Activated naive CD8-positive, alpha-beta T cell treated with anti-CD3 and anti-CD28 coated beads, Interleukin-2, amount 50 U/mL, for 24 hours (primary cell): Measurements from ENCODE around the gene ETV6.
"Not testable (repeated sequence)": the region's sequence is repeated elsewhere in the genome, so short reads cannot be mapped to it uniquely, and the experiment has no call there.

Source experiments
- ATAC-seq: fragments of 150-1000 bp; cut with Tn5 transposase; one replicate; pipeline ENCODE4 v1.10.0; 2021
- DNase-seq: peaks from one replicate; pipeline ENCODE4 v3.0.0; 2021
- H3K27ac Mint-ChIP-seq: one replicate; pipeline ENCODE4 v1.8.0; 2021; ENCODE audit warnings: mild to moderate bottlenecking, mixed read lengths
- H3K27me3 Mint-ChIP-seq: one replicate; pipeline ENCODE4 v1.8.0; 2021; ENCODE audit warnings: mixed read lengths
- H3K36me3 Mint-ChIP-seq: one replicate; pipeline ENCODE4 v1.8.0; 2021; ENCODE audit warnings: low read depth, mixed read lengths
- H3K4me1 Mint-ChIP-seq: one replicate; pipeline ENCODE4 v1.8.0; 2021; ENCODE audit warnings: mixed read lengths
- H3K4me3 Mint-ChIP-seq: one replicate; pipeline ENCODE4 v1.8.0; 2021; ENCODE audit warnings: mild to moderate bottlenecking, moderate library complexity, mixed read lengths
- H3K9me3 Mint-ChIP-seq: one replicate; pipeline ENCODE4 v1.8.0; 2021; ENCODE audit warnings: mixed read lengths

ETV6 gene

GRCh38 chr12:11631288-11631687 lies 18.2 kb upstream of the ETV6 start:
- no peaks in the 10 kb centered on the region for H3K36me3 Mint-ChIP-seq
- H3K9me3 Mint-ChIP-seq: peaks cover 12% of the 10 kb centered on the region
- H3K4me3 Mint-ChIP-seq: no peak overlapping the region
- H3K27me3 Mint-ChIP-seq: no peaks in the 10 kb centered on the region
- ATAC-seq: no peak
- no peaks in the 10 kb centered on the region for H3K4me1 Mint-ChIP-seq
- DNase-seq: no peak
- no peak overlapping the region for H3K27ac Mint-ChIP-seq

- not testable (repeated sequence) for H3K27ac Mint-ChIP-seq, H3K27me3 Mint-ChIP-seq, H3K4me1 Mint-ChIP-seq, H3K4me3 Mint-ChIP-seq, ATAC-seq, H3K36me3 Mint-ChIP-seq, DNase-seq
- peaks cover 12% of the 10 kb centered on the region for H3K9me3 Mint-ChIP-seq
These were observed 17.6 kb upstream of the ETV6 start for GRCh38 chr12:11631881-11632280.

DNA sequence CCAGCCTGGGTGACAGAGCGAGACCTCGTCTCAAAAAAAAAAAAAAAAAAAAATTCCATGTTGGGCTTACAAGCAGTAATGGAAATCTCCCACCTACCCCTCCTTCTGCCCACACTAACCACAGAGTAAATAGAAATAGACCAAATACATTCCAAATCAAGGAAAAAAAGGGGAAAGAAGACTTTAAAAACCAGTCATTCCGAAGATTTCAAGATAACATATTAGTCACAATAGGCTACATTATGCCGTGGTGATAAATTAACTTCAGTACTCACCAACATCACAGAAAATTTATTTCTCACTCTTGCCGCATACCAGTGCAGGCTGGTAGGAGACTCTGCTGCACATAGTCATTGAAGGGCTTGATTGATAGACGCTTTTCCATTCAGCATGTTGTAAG lies 15.5 kb upstream of the ETV6 start:
- no peaks in the 10 kb centered on the region for H3K4me1 Mint-ChIP-seq
- DNase-seq (no peak), ATAC-seq (no peak)
- no peaks in the 10 kb centered on the region for H3K36me3 Mint-ChIP-seq
- no peak overlapping the region for H3K4me3 Mint-ChIP-seq
- H3K27ac Mint-ChIP-seq: no peak overlapping the region
- H3K9me3 Mint-ChIP-seq: peaks cover 12% of the 10 kb centered on the region
- H3K27me3 Mint-ChIP-seq: no peaks in the 10 kb centered on the region

- H3K27me3 Mint-ChIP-seq: no peaks in the 10 kb centered on the region
- DNase-seq: no peak
These were observed 14.1 kb upstream of the ETV6 start for GRCh38 chr12:11635341-11635740.

DNA sequence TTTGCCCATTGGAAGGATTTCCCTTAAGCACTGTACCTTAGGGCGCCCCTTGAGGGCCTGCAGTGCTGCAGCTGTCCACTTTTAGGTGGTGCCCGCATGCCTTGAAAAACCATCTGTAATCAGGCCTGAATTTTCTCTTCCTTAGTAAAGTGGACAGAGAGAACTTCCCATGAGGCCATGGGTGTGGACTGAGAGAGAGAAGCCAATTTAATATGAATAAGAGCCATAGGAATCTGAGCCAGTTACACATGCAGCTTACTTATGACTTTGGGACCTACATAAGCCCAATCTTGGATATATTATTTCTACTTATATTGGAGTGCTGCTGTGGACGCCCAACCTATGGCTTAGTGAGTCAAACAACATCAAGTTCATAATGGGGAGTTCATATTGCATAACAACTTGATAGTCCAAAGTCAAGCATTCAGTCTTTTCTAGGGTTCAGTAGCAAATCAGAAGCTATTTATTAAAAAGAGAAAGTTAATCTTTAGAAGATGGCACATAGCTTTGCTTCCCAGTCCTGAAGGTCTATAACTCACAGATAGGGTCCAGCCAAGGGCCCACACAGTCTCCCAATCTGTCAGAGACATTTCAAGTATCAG lies 11.1 kb upstream of the ETV6 start:
- Mint-ChIP-seq H3K4me1 (peaks cover 7% of the 10 kb centered on the region), H3K4me3 (no peak overlapping the region)

More at GRCh38 chr12:11635341-11635740, 14.1 kb upstream of the ETV6 start:
- H3K27ac Mint-ChIP-seq: no peak overlapping the region
- ATAC-seq: no peak
- no peak overlapping the region for H3K4me3 Mint-ChIP-seq
- H3K4me1 Mint-ChIP-seq: peaks cover 4% of the 10 kb centered on the region
- H3K36me3 Mint-ChIP-seq: no peaks in the 10 kb centered on the region
- peaks cover 12% of the 10 kb centered on the region for H3K9me3 Mint-ChIP-seq

DNA sequence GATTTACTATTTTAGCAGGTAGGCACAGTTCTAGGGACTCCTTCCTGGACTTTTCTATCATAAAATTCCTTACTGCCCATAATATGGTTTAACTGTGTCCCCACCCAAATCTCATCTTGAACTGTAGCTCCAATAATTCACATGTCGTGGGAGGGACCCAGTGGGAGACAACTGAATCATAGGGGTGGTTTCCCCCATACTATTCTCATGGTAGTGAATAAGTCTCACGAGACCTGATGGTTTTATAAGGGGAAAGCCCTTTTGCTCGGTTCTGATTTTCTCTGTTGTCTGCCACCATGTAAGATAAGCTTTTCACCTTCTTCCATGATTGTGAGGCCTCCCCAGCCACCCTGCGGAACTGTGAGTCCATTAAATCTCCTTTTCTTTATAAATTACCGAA lies 10.0 kb upstream of the ETV6 start:
- no peak overlapping the region for H3K4me3 Mint-ChIP-seq
- no peak for ATAC-seq
- H3K27me3 Mint-ChIP-seq: no peaks in the 10 kb centered on the region
- DNase-seq: no peak
- H3K27ac Mint-ChIP-seq: no peak overlapping the region
- no peaks in the 10 kb centered on the region for H3K36me3 Mint-ChIP-seq
- peaks cover 12% of the 10 kb centered on the region for H3K9me3 Mint-ChIP-seq
- peaks cover 7% of the 10 kb centered on the region for H3K4me1 Mint-ChIP-seq

More for the DNA sequence above, 11.1 kb upstream of the ETV6 start:
- no peak overlapping the region for H3K27ac Mint-ChIP-seq
- ATAC-seq (no peak), DNase-seq (no peak)
- no peaks in the 10 kb centered on the region for H3K27me3 Mint-ChIP-seq
- H3K9me3 Mint-ChIP-seq: peaks cover 12% of the 10 kb centered on the region
- no peaks in the 10 kb centered on the region for H3K36me3 Mint-ChIP-seq

DNA sequence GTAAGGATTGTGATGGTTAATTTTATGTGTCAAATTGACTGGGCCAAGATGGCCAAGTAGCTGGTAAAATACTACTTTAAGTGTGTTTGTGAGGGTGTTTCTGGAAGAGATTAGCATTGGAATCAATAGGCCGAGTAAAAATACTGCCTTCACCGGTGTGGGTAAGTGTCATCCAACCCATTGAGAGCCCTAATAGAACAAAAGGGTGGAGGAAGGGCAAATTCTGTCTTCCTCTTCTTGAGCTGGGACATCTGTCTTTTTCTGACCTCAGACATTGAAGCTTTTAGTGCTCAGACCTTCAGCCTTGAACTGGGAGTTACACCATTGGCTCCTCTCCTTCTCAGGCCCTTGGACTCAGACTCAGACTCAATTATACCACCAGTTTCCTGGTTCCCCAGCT lies 8.0 kb upstream of the ETV6 start:
- no peaks in the 10 kb centered on the region for H3K36me3 Mint-ChIP-seq
- no peak overlapping the region for H3K4me3 Mint-ChIP-seq
- DNase-seq (no peak), ATAC-seq (no peak)
- H3K27me3 Mint-ChIP-seq: no peaks in the 10 kb centered on the region
- H3K27ac Mint-ChIP-seq: no peak overlapping the region
- H3K4me1 Mint-ChIP-seq: peaks cover 7% of the 10 kb centered on the region
- no peaks in the 10 kb centered on the region for H3K9me3 Mint-ChIP-seq

DNA sequence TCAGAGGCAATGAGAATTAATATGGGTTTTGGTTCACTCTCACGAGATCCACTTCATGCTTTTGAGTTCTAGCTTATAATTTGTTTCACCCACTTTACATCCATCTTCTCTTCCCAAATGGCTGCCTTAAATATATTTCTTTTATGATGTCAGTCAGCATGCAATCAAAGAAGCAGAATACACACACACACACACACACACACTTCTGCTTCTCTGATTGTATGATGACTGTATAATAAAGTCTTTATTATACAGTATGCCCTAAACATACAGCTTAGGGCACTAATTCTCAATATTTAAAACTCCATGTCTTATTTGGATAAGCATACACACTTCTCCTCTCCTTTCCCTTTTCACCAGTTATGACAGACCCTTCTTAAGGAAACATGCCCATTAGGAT lies 6.7 kb upstream of the ETV6 start:
- no peaks in the 10 kb centered on the region for H3K36me3 Mint-ChIP-seq
- DNase-seq (no peak), ATAC-seq (no peak)
- peaks cover 11% of the 10 kb centered on the region for H3K4me1 Mint-ChIP-seq
- H3K4me3 Mint-ChIP-seq: no peak overlapping the region
- H3K27me3 Mint-ChIP-seq: peaks cover 2% of the 10 kb centered on the region
- no peaks in the 10 kb centered on the region for H3K9me3 Mint-ChIP-seq
- no peak overlapping the region for H3K27ac Mint-ChIP-seq

GRCh38 chr12:11645391-11645790 lies 4.1 kb upstream of the ETV6 start:
- Mint-ChIP-seq H3K9me3 (no peaks in the 10 kb centered on the region), H3K27me3 (peaks cover 2% of the 10 kb centered on the region), H3K4me3 (no peak overlapping the region), H3K4me1 (peaks cover 13% of the 10 kb centered on the region), H3K36me3 (no peaks in the 10 kb centered on the region), H3K27ac (no peak overlapping the region)
- ATAC-seq (no peak), DNase-seq (no peak)

DNA sequence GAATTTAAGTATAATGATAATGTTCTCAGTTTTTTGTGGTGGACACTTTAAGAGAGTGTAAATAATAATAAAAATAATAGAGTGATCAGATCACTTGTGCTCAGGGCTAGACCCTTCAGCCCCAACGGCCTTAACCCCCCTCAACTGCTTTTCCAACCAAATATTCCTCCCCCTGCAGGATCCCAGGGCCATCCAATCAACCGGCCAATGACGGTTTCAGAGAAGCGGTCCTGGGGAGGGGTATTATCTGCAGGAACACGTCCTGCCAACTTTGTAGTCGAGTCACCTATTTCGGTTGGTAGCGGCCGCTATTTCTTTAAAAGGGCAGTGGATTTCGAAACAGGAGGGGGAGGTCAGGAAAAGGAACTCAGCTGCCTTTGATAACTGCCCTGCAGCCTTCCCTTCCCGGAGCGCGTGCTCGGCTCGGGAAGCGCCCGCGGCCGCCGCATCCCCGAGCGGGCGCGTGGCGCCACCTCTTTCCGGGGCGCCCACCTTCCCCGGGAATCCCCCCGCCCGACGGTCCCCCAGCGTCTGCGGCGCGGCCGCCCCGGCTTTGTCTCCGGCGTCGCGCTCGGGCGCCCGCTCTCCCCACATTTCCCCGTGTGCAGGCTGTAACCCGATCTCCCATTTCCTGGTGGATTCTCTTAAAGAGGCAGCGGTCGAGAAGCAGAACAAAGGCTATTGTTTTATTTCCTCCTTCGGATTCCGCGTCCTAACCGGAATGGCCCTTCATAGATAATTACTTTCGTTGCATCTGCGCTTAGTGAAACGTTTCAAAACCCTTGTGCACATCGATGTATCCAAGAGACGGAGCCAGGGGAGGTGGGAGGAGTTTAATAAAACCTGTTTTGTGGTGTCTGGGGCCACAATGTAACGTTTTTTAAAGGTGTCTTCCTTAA lies 711 bp upstream of the ETV6 start:
- peaks cover 40% of the 10 kb centered on the region for H3K4me1 Mint-ChIP-seq
- H3K27me3 Mint-ChIP-seq: peaks cover 2% of the 10 kb centered on the region
- peak; percentile 70 for DNase-seq
- no peaks in the 10 kb centered on the region for H3K9me3 Mint-ChIP-seq
- H3K27ac Mint-ChIP-seq: peak overlapping the region; percentile 99
- H3K36me3 Mint-ChIP-seq: no peaks in the 10 kb centered on the region
- peak overlapping the region; percentile 98 for H3K4me3 Mint-ChIP-seq
- ATAC-seq: peak; percentile 25

DNA sequence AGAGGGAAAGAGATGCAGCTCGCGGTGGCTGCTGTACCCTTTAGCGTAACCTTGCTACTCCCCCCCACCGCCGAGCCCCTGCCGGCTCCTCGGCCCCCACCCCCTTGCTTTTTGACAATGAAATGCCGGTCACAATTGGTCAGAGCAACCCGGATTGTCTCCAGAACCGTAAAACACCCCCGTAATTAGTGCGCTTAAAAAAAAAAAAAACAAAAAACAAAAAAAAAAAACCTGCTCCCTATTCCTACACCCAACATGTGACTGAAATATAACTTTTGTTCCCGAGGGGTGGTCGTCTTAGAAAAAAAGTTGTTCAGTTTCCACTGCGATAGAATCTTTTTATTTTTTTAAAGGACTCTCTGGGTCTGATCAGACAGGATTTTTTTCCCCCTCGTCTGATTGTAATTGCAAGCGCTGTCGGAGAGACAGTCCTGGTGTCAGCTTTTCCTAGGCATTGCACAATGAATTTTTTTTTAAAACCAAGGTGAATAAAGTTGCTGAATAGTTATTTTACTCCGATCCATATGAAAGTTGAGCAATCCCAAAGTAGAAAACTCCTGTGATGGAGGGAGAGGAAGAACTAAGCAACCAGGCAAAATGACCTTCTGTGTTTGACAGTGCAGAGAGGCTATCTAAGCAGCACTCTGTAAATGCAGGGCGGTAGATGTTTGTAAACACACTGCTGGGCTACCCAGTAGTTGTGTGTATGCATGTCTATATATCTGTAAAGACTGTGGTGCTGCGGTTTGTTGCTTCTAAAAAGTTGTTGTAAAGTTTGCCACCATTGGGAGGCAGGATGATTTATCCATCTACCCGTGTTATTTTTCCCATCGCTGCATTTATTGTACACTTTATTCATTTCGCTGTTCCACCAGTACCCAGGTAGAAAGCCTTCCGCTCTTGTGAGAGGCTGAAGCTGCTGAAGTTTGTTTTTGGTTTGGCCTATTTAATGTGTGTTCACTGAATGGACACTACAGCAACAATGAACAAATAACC lies 1.1 kb downstream of the ETV6 start:
- peaks cover 2% of the 10 kb centered on the region for H3K27me3 Mint-ChIP-seq
- no peaks in the 10 kb centered on the region for H3K36me3 Mint-ChIP-seq
- ATAC-seq: no peak
- no peak for DNase-seq
- H3K4me1 Mint-ChIP-seq: peaks cover 53% of the 10 kb centered on the region
- H3K4me3 Mint-ChIP-seq: peak overlapping the region; percentile 98
- H3K27ac Mint-ChIP-seq: peak overlapping the region; percentile 99
- no peaks in the 10 kb centered on the region for H3K9me3 Mint-ChIP-seq

GRCh38 chr12:11651381-11651780 lies 1.9 kb downstream of the ETV6 start:
- Mint-ChIP-seq H3K4me3 (peak overlapping the region; percentile 98), H3K27ac (peak overlapping the region; percentile 99), H3K36me3 (no peaks in the 10 kb centered on the region), H3K27me3 (peaks cover 2% of the 10 kb centered on the region), H3K4me1 (peaks cover 60% of the 10 kb centered on the region), H3K9me3 (no peaks in the 10 kb centered on the region)
- DNase-seq (no peak), ATAC-seq (no peak)

GRCh38 chr12:11651785-11652184 lies 2.3 kb downstream of the ETV6 start:
- peaks cover 2% of the 10 kb centered on the region for H3K36me3 Mint-ChIP-seq
- no peak for DNase-seq
- peaks cover 64% of the 10 kb centered on the region for H3K4me1 Mint-ChIP-seq

DNA sequence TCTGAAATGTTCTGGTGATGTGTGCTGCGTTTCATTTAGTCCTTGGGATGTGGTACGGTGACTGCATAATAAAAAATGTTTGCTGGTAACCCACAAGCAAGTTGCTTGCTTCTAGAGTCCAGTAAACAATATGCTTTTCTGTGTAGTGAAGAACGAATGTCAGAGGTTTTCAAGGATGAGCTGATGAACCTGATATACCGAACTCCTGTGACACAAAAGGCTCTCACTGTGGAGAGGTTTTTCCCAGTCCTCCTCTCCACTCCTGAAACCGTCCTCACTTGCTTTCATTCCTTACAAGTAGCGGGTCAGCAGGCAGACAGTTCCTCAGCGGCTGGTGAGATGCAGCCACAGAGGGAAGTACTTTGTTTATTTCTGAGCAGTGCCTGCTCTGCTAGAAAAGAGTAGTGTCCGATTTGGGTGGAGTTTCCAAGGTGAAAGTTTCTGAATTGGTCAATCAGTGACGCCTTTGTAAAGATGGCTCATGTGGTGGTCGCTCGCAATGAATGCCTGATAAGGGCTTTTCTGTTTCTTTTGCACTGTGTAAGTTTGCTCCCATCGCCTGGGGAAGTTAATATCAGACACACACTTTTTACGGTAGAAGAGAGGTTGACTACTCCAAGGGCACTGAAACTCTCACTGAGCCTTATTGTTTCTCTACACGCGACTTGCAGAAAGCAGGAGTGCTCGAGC lies 3.0 kb downstream of the ETV6 start:
- no peaks in the 10 kb centered on the region for H3K27me3 Mint-ChIP-seq
- peak overlapping the region; percentile 98 for H3K4me3 Mint-ChIP-seq
- ATAC-seq (peak; percentile 11), DNase-seq (peak; percentile 26)
- peak overlapping the region; percentile 92 for H3K27ac Mint-ChIP-seq
- peaks cover 68% of the 10 kb centered on the region for H3K4me1 Mint-ChIP-seq
- no peaks in the 10 kb centered on the region for H3K9me3 Mint-ChIP-seq
- peaks cover 7% of the 10 kb centered on the region for H3K36me3 Mint-ChIP-seq

More at GRCh38 chr12:11651785-11652184, 2.3 kb downstream of the ETV6 start:
- Mint-ChIP-seq H3K27me3 (peaks cover 2% of the 10 kb centered on the region), H3K9me3 (no peaks in the 10 kb centered on the region), H3K27ac (peak overlapping the region; percentile 92), H3K4me3 (peak overlapping the region; percentile 98)
- ATAC-seq: no peak
